ENCODE results near the gene POLR3A. TPM values are rescaled to one million over a fixed set of nuclear protein-coding genes. Genes with fewer than 3 reads are reported as not detected.

POLR3A gene
- total RNA-seq, 2 experiments from 2014 or later: 16.2 to 17.5 TPM

DNA sequence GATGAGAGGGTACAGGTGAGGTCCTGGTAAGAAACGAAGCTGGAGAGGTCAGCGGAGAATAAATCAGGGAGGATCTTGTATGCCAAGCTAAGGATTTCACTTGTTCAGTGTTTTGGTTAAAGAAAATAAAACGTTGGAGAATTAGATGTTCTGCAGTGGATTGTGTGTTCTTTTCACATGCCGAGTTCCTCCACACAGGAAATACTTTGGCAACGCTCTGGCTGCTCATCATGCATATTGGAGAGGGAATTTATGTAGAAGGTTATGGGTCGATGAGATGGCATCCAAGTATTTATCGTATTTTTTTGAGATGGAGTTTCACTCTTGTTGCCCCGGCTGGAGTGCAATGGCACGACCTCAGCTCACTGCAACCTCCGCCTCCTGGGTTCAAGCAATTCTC lies 15.4 kb upstream of the POLR3A start:
- POLR2A ChIA-PET: interaction anchor here (1.7 kb wide), 1 partner anchor 10 kb away, joined by 5 read pairs; no protein-coding TSS in a partner anchor
- H3K4me1 Mint-ChIP-seq (ENCODE audit: low read depth): peaks cover 47% of the 10 kb centered on the region
- CTCF ChIA-PET: no interaction called here
- intact Hi-C loops (cut with micrococcal nuclease): loop anchor here (5.0 to 10.0 kb wide), 2 partner anchors 613 to 1150 kb away; no protein-coding TSS in a partner anchor
- no peak for DNase-seq
- TF ChIP-seq, protein P1, sequence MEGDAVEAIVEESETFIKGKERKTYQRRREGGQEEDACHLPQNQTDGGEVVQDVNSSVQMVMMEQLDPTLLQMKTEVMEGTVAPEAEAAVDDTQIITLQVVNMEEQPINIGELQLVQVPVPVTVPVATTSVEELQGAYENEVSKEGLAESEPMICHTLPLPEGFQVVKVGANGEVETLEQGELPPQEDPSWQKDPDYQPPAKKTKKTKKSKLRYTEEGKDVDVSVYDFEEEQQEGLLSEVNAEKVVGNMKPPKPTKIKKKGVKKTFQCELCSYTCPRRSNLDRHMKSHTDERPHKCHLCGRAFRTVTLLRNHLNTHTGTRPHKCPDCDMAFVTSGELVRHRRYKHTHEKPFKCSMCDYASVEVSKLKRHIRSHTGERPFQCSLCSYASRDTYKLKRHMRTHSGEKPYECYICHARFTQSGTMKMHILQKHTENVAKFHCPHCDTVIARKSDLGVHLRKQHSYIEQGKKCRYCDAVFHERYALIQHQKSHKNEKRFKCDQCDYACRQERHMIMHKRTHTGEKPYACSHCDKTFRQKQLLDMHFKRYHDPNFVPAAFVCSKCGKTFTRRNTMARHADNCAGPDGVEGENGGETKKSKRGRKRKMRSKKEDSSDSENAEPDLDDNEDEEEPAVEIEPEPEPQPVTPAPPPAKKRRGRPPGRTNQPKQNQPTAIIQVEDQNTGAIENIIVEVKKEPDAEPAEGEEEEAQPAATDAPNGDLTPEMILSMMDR (IDR thresholded peaks at IDR 0.05): no peak
- no peak overlapping the region for H3K4me3 Mint-ChIP-seq
- no peaks in the 10 kb centered on the region for H3K9me3 Mint-ChIP-seq
- H3K27ac Mint-ChIP-seq: peak overlapping the region; percentile 22
- no peak for ATAC-seq
- peaks cover 31% of the 10 kb centered on the region for H3K36me3 Mint-ChIP-seq (ENCODE audit: low read depth)
- H3K27me3 Mint-ChIP-seq: no peaks in the 10 kb centered on the region

GRCh38 chr10:78044179-78044578 lies 14.9 kb upstream of the POLR3A start:
- TF ChIP-seq, protein P1 (IDR thresholded peaks at IDR 0.05): no peak
- no peak for ATAC-seq
- Mint-ChIP-seq H3K36me3 (ENCODE audit: low read depth) (peaks cover 36% of the 10 kb centered on the region), H3K4me3 (no peak overlapping the region), H3K9me3 (no peaks in the 10 kb centered on the region), H3K27ac (peak overlapping the region; percentile 14), H3K4me1 (ENCODE audit: low read depth) (peaks cover 53% of the 10 kb centered on the region), H3K27me3 (no peaks in the 10 kb centered on the region)
- no peak for DNase-seq
- intact Hi-C loops (cut with micrococcal nuclease): loop anchor here (10.0 kb wide), 1 partner anchor 1151 kb away; no protein-coding TSS in a partner anchor
- ChIA-PET CTCF (no interaction called here), POLR2A (interaction anchor here (1.7 kb wide), 1 partner anchor 10 kb away, joined by 5 read pairs; no protein-coding TSS in a partner anchor)

DNA sequence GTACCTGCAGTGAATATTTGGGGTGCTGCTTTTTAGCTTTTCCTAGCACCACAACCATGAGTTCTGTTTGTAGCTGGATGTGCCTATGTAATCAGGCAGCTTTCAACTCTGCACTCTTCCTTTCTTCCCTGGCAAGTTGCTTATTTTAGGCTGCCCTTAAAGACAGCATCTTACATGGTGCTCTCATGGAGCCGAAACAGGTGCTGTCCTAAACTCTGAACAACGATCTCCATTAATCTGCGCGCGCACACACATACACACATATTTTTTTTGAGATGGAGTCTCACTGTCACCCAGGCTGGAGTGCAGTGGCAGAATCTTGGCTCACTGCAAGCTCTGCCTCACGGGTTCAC lies 13.4 kb upstream of the POLR3A start:
- Mint-ChIP-seq H3K36me3 (ENCODE audit: low read depth) (peaks cover 49% of the 10 kb centered on the region), H3K4me3 (no peak overlapping the region), H3K9me3 (no peaks in the 10 kb centered on the region), H3K27me3 (no peaks in the 10 kb centered on the region), H3K4me1 (ENCODE audit: low read depth) (peaks cover 63% of the 10 kb centered on the region), H3K27ac (peak overlapping the region; percentile 84)
- intact Hi-C loops (cut with micrococcal nuclease): loop anchor here (10.0 kb wide), 1 partner anchor 1152 kb away; no protein-coding TSS in a partner anchor
- TF ChIP-seq, protein P1 (IDR thresholded peaks at IDR 0.05): no peak
- ChIA-PET POLR2A (interaction anchor here (0.9 to 3.0 kb wide), 6 partner anchors 9 to 711 kb away, joined by 3 to 25 read pairs (median 4); partner anchors contain the start of genes POLR3A and RPS24), CTCF (interaction anchor here (1.0 to 1.1 kb wide), 2 partner anchors 8 to 13 kb away, joined by 3 to 4 read pairs; partner anchors contain the start of gene POLR3A)
- no peak for DNase-seq
- no peak for ATAC-seq

DNA sequence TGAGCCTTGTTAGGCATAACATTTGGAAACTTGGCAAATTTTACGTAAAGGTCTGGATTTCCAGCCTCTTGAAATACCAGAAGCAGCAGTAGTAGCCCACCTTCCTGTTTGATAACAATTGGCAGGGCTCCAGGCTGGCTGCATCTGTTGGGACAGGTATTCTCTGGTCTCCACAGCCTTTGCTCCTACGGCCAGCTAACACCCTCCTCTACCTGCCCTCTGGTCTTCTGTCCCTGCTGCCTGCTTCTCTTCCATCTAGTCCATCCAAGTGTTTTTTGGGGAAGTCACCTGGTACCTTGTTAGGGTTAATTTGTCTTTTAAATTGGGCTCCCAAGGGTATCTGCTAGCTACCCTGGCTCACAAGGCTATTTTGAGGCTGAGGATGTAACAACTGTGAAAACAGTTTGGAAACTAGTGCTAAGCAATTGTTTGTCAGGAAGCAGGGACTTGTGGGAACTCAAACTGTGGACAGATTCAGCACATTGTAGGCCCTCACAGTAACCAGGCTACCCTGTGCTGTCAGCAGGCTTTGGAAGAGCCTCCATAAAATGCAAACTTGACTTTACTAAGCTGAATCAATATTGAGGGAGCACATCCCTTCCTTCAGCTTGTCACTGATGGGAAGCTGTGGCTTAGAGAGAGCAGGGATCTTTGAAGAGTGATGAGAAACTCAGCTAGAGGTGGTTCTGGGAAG lies 12.9 kb upstream of the POLR3A start:
- peaks cover 64% of the 10 kb centered on the region for H3K4me1 Mint-ChIP-seq (ENCODE audit: low read depth)
- DNase-seq: no peak
- peak overlapping the region; percentile 84 for H3K27ac Mint-ChIP-seq
- no peak for ATAC-seq
- ChIA-PET POLR2A (interaction anchor here (1.0 to 3.0 kb wide), 7 partner anchors 7 to 51 kb away, joined by 3 to 25 read pairs (median 5); partner anchors contain the start of genes POLR3A and RPS24), CTCF (interaction anchor here (1.0 to 1.1 kb wide), 2 partner anchors 8 to 13 kb away, joined by 3 to 4 read pairs; partner anchors contain the start of gene POLR3A)
- H3K9me3 Mint-ChIP-seq: no peaks in the 10 kb centered on the region
- no peaks in the 10 kb centered on the region for H3K27me3 Mint-ChIP-seq
- H3K36me3 Mint-ChIP-seq (ENCODE audit: low read depth): peaks cover 54% of the 10 kb centered on the region
- TF ChIP-seq, protein P1 (IDR thresholded peaks at IDR 0.05): no peak
- intact Hi-C loops (cut with micrococcal nuclease): loop anchor here (10.0 kb wide), 1 partner anchor 1153 kb away; no protein-coding TSS in a partner anchor
- H3K4me3 Mint-ChIP-seq: no peak overlapping the region
